ENCODE measurements around the gene ZNF318. TPM values are rescaled to one million over a fixed set of nuclear protein-coding genes. Genes with fewer than 3 reads are reported as not detected.

Gene ZNF318
- total RNA-seq, 1 donor from 2014 or later = 9.8 TPM

DNA sequence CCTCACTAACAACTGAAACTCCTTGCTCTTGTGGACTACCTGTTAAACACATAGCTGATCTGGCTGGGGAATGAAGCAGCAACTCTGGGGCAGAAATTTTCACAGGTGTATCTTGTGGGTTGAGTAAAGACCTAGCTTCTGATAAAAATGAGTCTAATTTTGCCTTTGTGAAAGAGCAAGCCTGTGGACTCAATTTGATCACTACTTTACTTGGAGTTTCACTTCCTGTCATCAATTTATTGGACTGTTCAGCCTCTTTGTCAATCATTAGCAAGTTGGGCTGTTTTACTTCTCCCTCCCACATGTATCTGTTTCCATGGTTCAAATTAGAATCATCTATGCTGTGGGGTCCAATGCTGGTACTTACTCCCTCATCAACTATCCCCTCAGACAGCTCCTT is 31.2 kb downstream of the ZNF318 start:
- Mint-ChIP-seq H3K27me3 (ENCODE audit: low read depth, unreplicated experiment) (no peaks in the 10 kb centered on the region), H3K4me3 (ENCODE audit: unreplicated experiment) (no peak overlapping the region), H3K27ac (ENCODE audit: unreplicated experiment) (no peak overlapping the region), H3K9me3 (ENCODE audit: unreplicated experiment) (no peaks in the 10 kb centered on the region), H3K4me1 (ENCODE audit: low read depth, unreplicated experiment) (no peaks in the 10 kb centered on the region), H3K36me3 (ENCODE audit: low read depth, unreplicated experiment) (peaks cover 31% of the 10 kb centered on the region)
- Histone ChIP-seq H3K79me2 (ENCODE audit: insufficient read depth, low read length) (no peaks in the 10 kb centered on the region), H2AFZ (ENCODE audit: low read depth, low read length) (no peak overlapping the region), H3K9ac (ENCODE audit: low read length) (no peak overlapping the region), H3K4me2 (ENCODE audit: low read length) (no peak overlapping the region), H3K27ac (ENCODE audit: low read depth, low read length) (no peak overlapping the region), H3K4me1 (ENCODE audit: insufficient read depth, low read length) (no peaks in the 10 kb centered on the region), H3K4me3 (ENCODE audit: insufficient read depth, low read depth, low read length) (no peak overlapping the region), H3K27me3 (ENCODE audit: insufficient read depth, low read length) (no peaks in the 10 kb centered on the region), H3K9me3 (ENCODE audit: insufficient read depth, low read depth, low read length) (no peaks in the 10 kb centered on the region), H3K36me3 (ENCODE audit: insufficient read depth, low read length) (peaks cover 30% of the 10 kb centered on the region), H4K20me1 (ENCODE audit: insufficient read depth, low read length) (no peaks in the 10 kb centered on the region)
- TF ChIP-seq EZH2 (IDR thresholded peaks at IDR 0.05; ENCODE audit: insufficient read depth, low read length) = no peak
- FAIRE-seq (no peak), DNase-seq (ENCODE audit: low read depth) (no peak)

DNA sequence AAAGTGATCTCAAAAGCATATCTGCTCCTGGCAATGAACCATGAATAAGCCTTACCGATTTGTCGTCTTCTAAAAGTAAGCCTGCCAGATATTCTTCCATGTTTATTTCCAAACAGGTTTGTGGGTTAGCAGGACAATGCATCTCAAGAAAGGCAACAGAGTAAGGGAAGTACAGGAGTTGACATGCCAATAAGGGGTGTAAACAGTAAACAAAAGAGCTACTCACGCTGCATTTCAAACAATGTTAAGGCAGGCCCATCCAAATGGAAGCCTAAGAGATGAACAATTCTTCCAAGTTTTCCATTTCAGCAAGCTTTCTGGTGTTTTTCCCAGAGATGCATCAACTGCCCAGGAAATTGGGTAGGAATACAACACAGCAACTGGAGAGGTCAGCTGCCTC is 33.1 kb downstream of the ZNF318 start:
- FAIRE-seq = no peak

DNA sequence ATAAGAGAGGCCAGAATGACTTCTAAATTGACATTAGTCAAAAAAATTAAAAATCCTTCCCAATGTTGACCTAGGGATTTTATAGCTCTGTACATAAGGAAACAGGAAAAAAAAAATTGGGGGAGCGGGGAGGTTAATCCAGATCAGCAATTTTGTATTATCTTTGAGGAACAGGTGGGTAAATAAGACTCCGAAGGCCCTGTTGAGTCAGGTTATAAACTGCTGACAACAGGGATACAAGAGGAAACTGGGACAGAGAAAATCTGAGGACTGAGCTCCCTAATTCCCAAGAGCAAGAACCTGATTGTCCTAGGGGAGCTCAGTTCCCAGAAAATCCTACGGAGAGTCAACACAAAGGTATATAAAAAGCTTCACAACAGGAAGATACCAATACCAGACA is 34.0 kb downstream of the ZNF318 start:
- DNase-seq (ENCODE audit: low read depth) = no peak
- no peaks in the 10 kb centered on the region for H3K4me1 ChIP-seq (ENCODE audit: insufficient read depth, low read length)
- H3K79me2 ChIP-seq (ENCODE audit: insufficient read depth, low read length) = no peaks in the 10 kb centered on the region
- H4K20me1 ChIP-seq (ENCODE audit: insufficient read depth, low read length) = no peaks in the 10 kb centered on the region
- Mint-ChIP-seq H3K27me3 (ENCODE audit: low read depth, unreplicated experiment) (no peaks in the 10 kb centered on the region), H3K27ac (ENCODE audit: unreplicated experiment) (no peak overlapping the region), H3K36me3 (ENCODE audit: low read depth, unreplicated experiment) (peaks cover 17% of the 10 kb centered on the region), H3K9me3 (ENCODE audit: unreplicated experiment) (no peaks in the 10 kb centered on the region), H3K4me1 (ENCODE audit: low read depth, unreplicated experiment) (no peaks in the 10 kb centered on the region), H3K4me3 (ENCODE audit: unreplicated experiment) (no peak overlapping the region)
- H3K9ac ChIP-seq (ENCODE audit: low read length) = no peak overlapping the region
- H2AFZ ChIP-seq (ENCODE audit: low read depth, low read length) = no peak overlapping the region
- H3K9me3 ChIP-seq (ENCODE audit: insufficient read depth, low read depth, low read length) = no peaks in the 10 kb centered on the region
- no peak for FAIRE-seq
- no peak overlapping the region for H3K4me3 ChIP-seq (ENCODE audit: insufficient read depth, low read depth, low read length)
- H3K4me2 ChIP-seq (ENCODE audit: low read length) = no peak overlapping the region
- peaks cover 16% of the 10 kb centered on the region for H3K36me3 ChIP-seq (ENCODE audit: insufficient read depth, low read length)
- H3K27me3 ChIP-seq (ENCODE audit: insufficient read depth, low read length) = no peaks in the 10 kb centered on the region
- no peak overlapping the region for H3K27ac ChIP-seq (ENCODE audit: low read depth, low read length)
- no peak for TF ChIP-seq EZH2 (IDR thresholded peaks at IDR 0.05; ENCODE audit: insufficient read depth, low read length)
- TF ChIP-seq, protein P1, sequence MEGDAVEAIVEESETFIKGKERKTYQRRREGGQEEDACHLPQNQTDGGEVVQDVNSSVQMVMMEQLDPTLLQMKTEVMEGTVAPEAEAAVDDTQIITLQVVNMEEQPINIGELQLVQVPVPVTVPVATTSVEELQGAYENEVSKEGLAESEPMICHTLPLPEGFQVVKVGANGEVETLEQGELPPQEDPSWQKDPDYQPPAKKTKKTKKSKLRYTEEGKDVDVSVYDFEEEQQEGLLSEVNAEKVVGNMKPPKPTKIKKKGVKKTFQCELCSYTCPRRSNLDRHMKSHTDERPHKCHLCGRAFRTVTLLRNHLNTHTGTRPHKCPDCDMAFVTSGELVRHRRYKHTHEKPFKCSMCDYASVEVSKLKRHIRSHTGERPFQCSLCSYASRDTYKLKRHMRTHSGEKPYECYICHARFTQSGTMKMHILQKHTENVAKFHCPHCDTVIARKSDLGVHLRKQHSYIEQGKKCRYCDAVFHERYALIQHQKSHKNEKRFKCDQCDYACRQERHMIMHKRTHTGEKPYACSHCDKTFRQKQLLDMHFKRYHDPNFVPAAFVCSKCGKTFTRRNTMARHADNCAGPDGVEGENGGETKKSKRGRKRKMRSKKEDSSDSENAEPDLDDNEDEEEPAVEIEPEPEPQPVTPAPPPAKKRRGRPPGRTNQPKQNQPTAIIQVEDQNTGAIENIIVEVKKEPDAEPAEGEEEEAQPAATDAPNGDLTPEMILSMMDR (IDR thresholded peaks at IDR 0.05; ENCODE audit: insufficient read depth, low read depth, low read length) = no peak

More for the DNA sequence above, 33.1 kb downstream of the ZNF318 start:
- Histone ChIP-seq H4K20me1 (ENCODE audit: insufficient read depth, low read length) (no peaks in the 10 kb centered on the region), H3K4me3 (ENCODE audit: insufficient read depth, low read depth, low read length) (no peak overlapping the region), H3K27ac (ENCODE audit: low read depth, low read length) (no peak overlapping the region), H3K4me2 (ENCODE audit: low read length) (no peak overlapping the region), H3K36me3 (ENCODE audit: insufficient read depth, low read length) (peaks cover 21% of the 10 kb centered on the region), H3K27me3 (ENCODE audit: insufficient read depth, low read length) (no peaks in the 10 kb centered on the region), H3K9me3 (ENCODE audit: insufficient read depth, low read depth, low read length) (no peaks in the 10 kb centered on the region), H3K4me1 (ENCODE audit: insufficient read depth, low read length) (no peaks in the 10 kb centered on the region), H2AFZ (ENCODE audit: low read depth, low read length) (no peak overlapping the region), H3K79me2 (ENCODE audit: insufficient read depth, low read length) (no peaks in the 10 kb centered on the region), H3K9ac (ENCODE audit: low read length) (no peak overlapping the region)
- H3K27ac Mint-ChIP-seq (ENCODE audit: unreplicated experiment) = no peak overlapping the region
- H3K4me3 Mint-ChIP-seq (ENCODE audit: unreplicated experiment) = no peak overlapping the region
- no peaks in the 10 kb centered on the region for H3K27me3 Mint-ChIP-seq (ENCODE audit: low read depth, unreplicated experiment)
- no peaks in the 10 kb centered on the region for H3K9me3 Mint-ChIP-seq (ENCODE audit: unreplicated experiment)
- H3K4me1 Mint-ChIP-seq (ENCODE audit: low read depth, unreplicated experiment) = no peaks in the 10 kb centered on the region
- peaks cover 24% of the 10 kb centered on the region for H3K36me3 Mint-ChIP-seq (ENCODE audit: low read depth, unreplicated experiment)
- DNase-seq (ENCODE audit: low read depth) = no peak
- TF ChIP-seq, protein P1 (IDR thresholded peaks at IDR 0.05; ENCODE audit: insufficient read depth, low read depth, low read length) = no peak
- TF ChIP-seq EZH2 (IDR thresholded peaks at IDR 0.05; ENCODE audit: insufficient read depth, low read length) = no peak

All from astrocyte (in vitro differentiated cells and primary cell).